Measurements from ENCODE around the gene ITM2A. TPM values are rescaled to one million over a fixed set of nuclear protein-coding genes. Genes with fewer than 3 reads are reported as not detected.

The ITM2A gene
- 16.5 TPM for polyA plus RNA-seq (2013, experiment 1 of 2)
- 15.7 TPM for polyA plus RNA-seq (2013, experiment 2 of 2)

- H3K27me3 ChIP-seq (ENCODE audit: insufficient read depth, low read length), result peaks cover 10% of the 10 kb centered on the region; the same call in 1 of the 2 replicates
- H3K9ac ChIP-seq (ENCODE audit: low read depth, low read length), result peak within 1 kb of the TSS; percentile 60
- peaks cover 3% of the 10 kb centered on the region; the same call in 1 of the 2 replicates for H3K4me1 ChIP-seq (ENCODE audit: insufficient read depth, low read length)
- no peaks in the 10 kb centered on the region for H3K9me3 ChIP-seq (ENCODE audit: insufficient read depth, low read depth, low read length)
- peak within 1 kb of the TSS; percentile 70 for H3K4me3 ChIP-seq (ENCODE audit: low read length)
- no peaks in the 10 kb centered on the region for H3K36me3 ChIP-seq (ENCODE audit: insufficient read depth, low read length)
- 2% methylated on average over 35 of the region's 38 CpGs for WGBS
- H3K27ac ChIP-seq (ENCODE audit: low read depth, low read length), result peak within 1 kb of the TSS; percentile 42; the same call in 1 of the 2 replicates
These were observed at the start of gene ITM2A for GRCh38 chrX:79366873-79367749. Gene ITM2A (minus strand): TSS chrX:79367334. CDS start chrX:79367215, 119 bp downstream.

- H3K27ac ChIP-seq (ENCODE audit: low read depth, low read length), result no peak overlapping the region
- WGBS, result 100% methylated on average over 1 of the region's 2 CpGs
- no peak overlapping the region for H3K9ac ChIP-seq (ENCODE audit: low read depth, low read length)
These were observed 47.9 kb upstream of the ITM2A start for GRCh38 chrX:79415056-79415455.

GRCh38 chrX:79413963-79414362, 46.8 kb upstream of the ITM2A start:
- Histone ChIP-seq H3K4me1 (ENCODE audit: insufficient read depth, low read length) (no peaks in the 10 kb centered on the region), H3K9ac (ENCODE audit: low read depth, low read length) (no peak overlapping the region), H3K27ac (ENCODE audit: low read depth, low read length) (no peak overlapping the region), H3K4me3 (ENCODE audit: low read length) (no peak overlapping the region), H3K9me3 (ENCODE audit: insufficient read depth, low read depth, low read length) (no peaks in the 10 kb centered on the region), H3K36me3 (ENCODE audit: insufficient read depth, low read length) (no peaks in the 10 kb centered on the region), H3K27me3 (ENCODE audit: insufficient read depth, low read length) (no peaks in the 10 kb centered on the region)
- WGBS, result 67% methylated on average over 4 of the region's 7 CpGs

More at GRCh38 chrX:79415056-79415455, 47.9 kb upstream of the ITM2A start:
- H3K4me1 ChIP-seq (ENCODE audit: insufficient read depth, low read length), result no peaks in the 10 kb centered on the region
- H3K27me3 ChIP-seq (ENCODE audit: insufficient read depth, low read length), result no peaks in the 10 kb centered on the region
- H3K36me3 ChIP-seq (ENCODE audit: insufficient read depth, low read length), result no peaks in the 10 kb centered on the region
- no peak overlapping the region for H3K4me3 ChIP-seq (ENCODE audit: low read length)
- no peaks in the 10 kb centered on the region for H3K9me3 ChIP-seq (ENCODE audit: insufficient read depth, low read depth, low read length)

DNA sequence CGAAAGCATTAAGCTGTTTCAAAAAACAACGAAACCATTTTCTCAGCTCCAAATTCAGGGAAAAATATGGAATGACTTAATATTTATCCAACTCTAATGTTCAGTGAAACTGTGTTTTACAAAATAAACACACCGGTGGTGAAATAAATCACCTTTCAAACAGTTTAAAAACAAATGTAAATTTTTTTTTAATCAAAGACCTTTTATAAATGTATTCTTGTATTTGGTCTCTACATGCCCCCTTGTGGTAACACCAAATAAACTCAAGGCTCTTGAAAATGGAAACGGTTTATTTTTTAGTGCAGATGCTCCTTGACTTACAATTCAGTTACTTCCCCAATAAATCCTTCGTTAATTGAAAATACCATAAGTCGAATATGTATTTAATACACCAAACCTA, 45.8 kb upstream of the ITM2A start:
- H3K4me1 ChIP-seq (ENCODE audit: insufficient read depth, low read length), result no peaks in the 10 kb centered on the region
- H3K4me3 ChIP-seq (ENCODE audit: low read length), result no peak overlapping the region
- 31% methylated on average over 3 of the region's 6 CpGs for WGBS
- H3K9me3 ChIP-seq (ENCODE audit: insufficient read depth, low read depth, low read length), result no peaks in the 10 kb centered on the region
- H3K9ac ChIP-seq (ENCODE audit: low read depth, low read length), result no peak overlapping the region
- no peaks in the 10 kb centered on the region for H3K27me3 ChIP-seq (ENCODE audit: insufficient read depth, low read length)
- no peak overlapping the region for H3K27ac ChIP-seq (ENCODE audit: low read depth, low read length)
- H3K36me3 ChIP-seq (ENCODE audit: insufficient read depth, low read length), result no peaks in the 10 kb centered on the region

DNA sequence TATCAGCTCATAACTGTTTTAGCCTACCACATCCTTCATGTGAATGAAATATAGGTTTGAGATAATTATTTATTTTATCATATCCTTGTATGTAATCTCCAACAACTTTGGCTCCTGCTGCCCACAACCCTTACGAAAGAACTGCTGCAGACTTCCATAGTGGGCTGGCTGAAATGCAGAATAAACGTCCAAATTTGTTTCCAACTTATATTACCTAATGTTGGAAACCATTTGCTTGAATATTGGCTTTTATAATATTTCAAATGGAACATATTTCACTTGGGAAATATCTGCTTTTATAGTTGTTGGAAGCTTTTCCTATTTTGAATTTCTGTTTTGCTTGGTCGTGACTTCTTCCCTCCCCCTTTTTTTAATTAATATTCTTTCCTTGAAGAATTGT, 45.0 kb upstream of the ITM2A start:
- no peak overlapping the region for H3K4me3 ChIP-seq (ENCODE audit: low read length)
- H3K27ac ChIP-seq (ENCODE audit: low read depth, low read length), result no peak overlapping the region
- no peak overlapping the region for H3K9ac ChIP-seq (ENCODE audit: low read depth, low read length)
- H3K27me3 ChIP-seq (ENCODE audit: insufficient read depth, low read length), result no peaks in the 10 kb centered on the region
- H3K36me3 ChIP-seq (ENCODE audit: insufficient read depth, low read length), result no peaks in the 10 kb centered on the region
- WGBS, result 88% methylated on average over 1 of the region's 3 CpGs
- no peaks in the 10 kb centered on the region for H3K9me3 ChIP-seq (ENCODE audit: insufficient read depth, low read depth, low read length)
- no peaks in the 10 kb centered on the region for H3K4me1 ChIP-seq (ENCODE audit: insufficient read depth, low read length)

GRCh38 chrX:79409657-79410056, 42.5 kb upstream of the ITM2A start:
- H3K4me1 ChIP-seq (ENCODE audit: insufficient read depth, low read length), result no peaks in the 10 kb centered on the region
- H3K27me3 ChIP-seq (ENCODE audit: insufficient read depth, low read length), result no peaks in the 10 kb centered on the region
- H3K36me3 ChIP-seq (ENCODE audit: insufficient read depth, low read length), result no peaks in the 10 kb centered on the region
- H3K9me3 ChIP-seq (ENCODE audit: insufficient read depth, low read depth, low read length), result no peaks in the 10 kb centered on the region
- no peak overlapping the region for H3K4me3 ChIP-seq (ENCODE audit: low read length)
- no peak overlapping the region for H3K27ac ChIP-seq (ENCODE audit: low read depth, low read length)
- H3K9ac ChIP-seq (ENCODE audit: low read depth, low read length), result no peak overlapping the region

GRCh38 chrX:79408623-79409322, 41.6 kb upstream of the ITM2A start:
- WGBS, result 88% methylated on average over 1 of the region's 3 CpGs
- no peak overlapping the region for H3K27ac ChIP-seq (ENCODE audit: low read depth, low read length)
- H3K9me3 ChIP-seq (ENCODE audit: insufficient read depth, low read depth, low read length), result no peaks in the 10 kb centered on the region
- no peak overlapping the region for H3K9ac ChIP-seq (ENCODE audit: low read depth, low read length)
- no peak overlapping the region for H3K4me3 ChIP-seq (ENCODE audit: low read length)
- no peaks in the 10 kb centered on the region for H3K27me3 ChIP-seq (ENCODE audit: insufficient read depth, low read length)
- no peaks in the 10 kb centered on the region for H3K36me3 ChIP-seq (ENCODE audit: insufficient read depth, low read length)
- H3K4me1 ChIP-seq (ENCODE audit: insufficient read depth, low read length), result no peaks in the 10 kb centered on the region

- no peaks in the 10 kb centered on the region for H3K27me3 ChIP-seq (ENCODE audit: insufficient read depth, low read length)
- H3K27ac ChIP-seq (ENCODE audit: low read depth, low read length), result no peak overlapping the region
- H3K9me3 ChIP-seq (ENCODE audit: insufficient read depth, low read depth, low read length), result no peaks in the 10 kb centered on the region
- H3K4me3 ChIP-seq (ENCODE audit: low read length), result no peak overlapping the region
- WGBS, result 75% methylated on average over 1 of the region's 4 CpGs
- no peaks in the 10 kb centered on the region for H3K4me1 ChIP-seq (ENCODE audit: insufficient read depth, low read length)
- H3K9ac ChIP-seq (ENCODE audit: low read depth, low read length), result no peak overlapping the region
- no peaks in the 10 kb centered on the region for H3K36me3 ChIP-seq (ENCODE audit: insufficient read depth, low read length)
These were observed 33.5 kb upstream of the ITM2A start for GRCh38 chrX:79400623-79401022.

DNA sequence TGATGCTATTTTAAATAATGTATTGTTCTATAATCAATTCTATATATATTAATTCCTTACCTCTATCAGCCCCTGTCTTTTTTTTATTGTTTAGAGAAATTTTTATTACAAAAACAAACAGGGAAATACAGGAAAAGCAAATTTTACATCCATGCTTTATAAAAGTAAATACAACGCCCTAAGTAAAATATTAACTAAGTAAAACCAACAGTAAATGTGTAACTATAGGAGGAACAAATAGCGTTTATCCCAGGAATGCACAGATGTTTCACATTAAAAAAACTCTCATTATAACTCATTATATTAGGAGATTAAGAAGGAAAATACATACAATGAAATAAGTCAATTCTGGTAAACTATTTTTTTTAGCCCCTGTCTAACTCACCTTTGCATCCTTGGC, 8.2 kb upstream of the ITM2A start:
- Histone ChIP-seq H3K9ac (ENCODE audit: low read depth, low read length) (no peak overlapping the region), H3K27ac (ENCODE audit: low read depth, low read length) (no peak overlapping the region), H3K36me3 (ENCODE audit: insufficient read depth, low read length) (no peaks in the 10 kb centered on the region), H3K4me1 (ENCODE audit: insufficient read depth, low read length) (no peaks in the 10 kb centered on the region), H3K4me3 (ENCODE audit: low read length) (no peak overlapping the region), H3K9me3 (ENCODE audit: insufficient read depth, low read depth, low read length) (no peaks in the 10 kb centered on the region), H3K27me3 (ENCODE audit: insufficient read depth, low read length) (no peaks in the 10 kb centered on the region)
- WGBS, result no CpG with 5 or more reads among the region's 2 CpGs

DNA sequence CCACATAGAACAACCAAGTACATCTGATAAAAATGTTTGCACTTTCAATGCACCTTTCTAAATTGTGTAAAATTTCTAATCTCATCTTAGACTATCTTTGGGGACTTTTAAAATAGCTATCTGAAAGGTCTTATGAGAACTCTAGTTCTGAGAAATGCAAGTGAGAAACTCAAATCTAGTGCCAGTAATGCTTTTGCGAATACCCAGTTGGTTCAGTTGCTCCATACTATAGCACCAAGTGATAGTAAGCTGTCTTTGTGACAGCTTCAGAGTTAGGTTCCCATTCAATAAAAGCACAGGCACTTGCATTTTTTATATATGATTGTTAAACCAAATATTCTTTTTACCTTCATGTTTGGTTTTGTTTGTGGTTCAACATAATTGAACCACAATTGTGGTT, 4.5 kb upstream of the ITM2A start:
- Histone ChIP-seq H3K36me3 (ENCODE audit: insufficient read depth, low read length) (no peaks in the 10 kb centered on the region), H3K27me3 (ENCODE audit: insufficient read depth, low read length) (peaks cover under 1% of the 10 kb centered on the region; the same call in 1 of the 2 replicates), H3K4me3 (ENCODE audit: low read length) (no peak overlapping the region), H3K4me1 (ENCODE audit: insufficient read depth, low read length) (0 out of 2 replicates have a peak, but pooled peaks cover 3% of the 10 kb centered on the region), H3K9ac (ENCODE audit: low read depth, low read length) (no peak overlapping the region), H3K27ac (ENCODE audit: low read depth, low read length) (no peak overlapping the region), H3K9me3 (ENCODE audit: insufficient read depth, low read depth, low read length) (no peaks in the 10 kb centered on the region)
- WGBS, result 89% methylated on average over 1 of the region's 1 CpG

GRCh38 chrX:79371101-79371500, 4.0 kb upstream of the ITM2A start:
- H3K36me3 ChIP-seq (ENCODE audit: insufficient read depth, low read length), result no peaks in the 10 kb centered on the region
- peaks cover 6% of the 10 kb centered on the region; the same call in 1 of the 2 replicates for H3K27me3 ChIP-seq (ENCODE audit: insufficient read depth, low read length)
- no peak overlapping the region for H3K4me3 ChIP-seq (ENCODE audit: low read length)
- H3K9me3 ChIP-seq (ENCODE audit: insufficient read depth, low read depth, low read length), result no peaks in the 10 kb centered on the region
- no peak overlapping the region for H3K27ac ChIP-seq (ENCODE audit: low read depth, low read length)
- 60% methylated on average over 1 of the region's 2 CpGs for WGBS
- 0 out of 2 replicates have a peak, but pooled peaks cover 3% of the 10 kb centered on the region for H3K4me1 ChIP-seq (ENCODE audit: insufficient read depth, low read length)
- no peak overlapping the region for H3K9ac ChIP-seq (ENCODE audit: low read depth, low read length)

Data from HUES64 (cell line).